ENCODE measurements around the gene ORC5.
"Not testable (repeated sequence)": the region's sequence is repeated elsewhere in the genome, so short reads cannot be mapped to it uniquely, and the experiment has no call there.

DNA sequence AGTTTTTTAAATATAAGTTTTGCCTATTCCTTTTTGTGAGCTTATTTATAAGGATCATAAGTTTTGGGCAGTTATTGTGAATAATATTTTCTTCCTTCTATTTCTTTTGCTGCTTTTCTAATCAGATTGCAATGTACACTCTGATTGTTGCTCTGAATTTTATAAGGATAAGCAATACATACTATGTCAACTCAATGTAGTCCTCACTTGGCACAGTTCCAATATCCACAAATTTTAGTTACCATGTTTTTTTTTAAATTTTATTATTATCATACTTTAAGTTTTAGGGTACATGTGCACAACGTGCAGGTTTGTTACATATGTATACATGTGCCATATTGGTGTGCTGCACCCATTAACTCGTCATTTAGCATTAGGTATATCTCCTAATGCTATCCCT is 27.2 kb upstream of the ORC5 start:
- not testable (repeated sequence) for TF ChIP-seq CTCF (IDR thresholded peaks at IDR 0.05); ZFX (IDR thresholded peaks at IDR 0.05; ENCODE audit: borderline replicate concordance)

Measured in 22Rv1 (cell line).